ENCODE data around the gene KITLG.

The KITLG gene

GRCh38 chr12:88572781-88573549, 7.3 kb downstream of the KITLG start:
- Histone ChIP-seq H3K27ac (replicated peaks) (no peak overlapping the region), H3K4me3 (replicated peaks; ENCODE audit: insufficient read depth, low read length) (no peak overlapping the region), H3K27me3 (ENCODE audit: insufficient read depth, poor library complexity, severe bottlenecking) (no peaks in the 10 kb centered on the region)
- DNase-seq (ENCODE audit: low read depth in 1 of 2, low spot score in 1 of 2), result no peak
- TF ChIP-seq POLR2AphosphoS5 (IDR thresholded peaks at IDR 0.05; ENCODE audit: low read depth), result no peak
- no peak for TF ChIP-seq CTCF (IDR thresholded peaks at IDR 0.05; ENCODE audit: insufficient read depth, low read length)
- TF ChIP-seq REST (IDR thresholded peaks at IDR 0.05; ENCODE audit: insufficient replicate concordance, low read depth), result no peak
- no peak for TF ChIP-seq SPI1 (IDR thresholded peaks at IDR 0.05; ENCODE audit: borderline replicate concordance, low read depth)
- no peak for TF ChIP-seq GABPA (IDR thresholded peaks at IDR 0.05; ENCODE audit: low read depth)

GRCh38 chr12:88571543-88571942, 8.7 kb downstream of the KITLG start:
- TF ChIP-seq POLR2AphosphoS5 (IDR thresholded peaks at IDR 0.05; ENCODE audit: low read depth) (no peak), GABPA (IDR thresholded peaks at IDR 0.05; ENCODE audit: low read depth) (no peak), REST (IDR thresholded peaks at IDR 0.05; ENCODE audit: insufficient replicate concordance, low read depth) (no peak), SPI1 (IDR thresholded peaks at IDR 0.05; ENCODE audit: borderline replicate concordance, low read depth) (no peak), CTCF (IDR thresholded peaks at IDR 0.05; ENCODE audit: insufficient read depth, low read length) (no peak)

GRCh38 chr12:88570103-88570502, 10.2 kb downstream of the KITLG start:
- DNase-seq (ENCODE audit: low read depth in 1 of 2, low spot score in 1 of 2), result no peak
- no peak for TF ChIP-seq GABPA (IDR thresholded peaks at IDR 0.05; ENCODE audit: low read depth)
- TF ChIP-seq REST (IDR thresholded peaks at IDR 0.05; ENCODE audit: insufficient replicate concordance, low read depth), result no peak
- no peak for TF ChIP-seq SPI1 (IDR thresholded peaks at IDR 0.05; ENCODE audit: borderline replicate concordance, low read depth)
- no peak for TF ChIP-seq POLR2AphosphoS5 (IDR thresholded peaks at IDR 0.05; ENCODE audit: low read depth)
- H3K4me3 ChIP-seq (replicated peaks; ENCODE audit: insufficient read depth, low read length), result no peak overlapping the region
- H3K27ac ChIP-seq (replicated peaks), result no peak overlapping the region
- no peaks in the 10 kb centered on the region for H3K27me3 ChIP-seq (ENCODE audit: insufficient read depth, poor library complexity, severe bottlenecking)

More at GRCh38 chr12:88571543-88571942, 8.7 kb downstream of the KITLG start:
- H3K27ac ChIP-seq (replicated peaks), result no peak overlapping the region
- no peaks in the 10 kb centered on the region for H3K27me3 ChIP-seq (ENCODE audit: insufficient read depth, poor library complexity, severe bottlenecking)
- no peak for DNase-seq (ENCODE audit: low read depth in 1 of 2, low spot score in 1 of 2)
- no peak overlapping the region for H3K4me3 ChIP-seq (replicated peaks; ENCODE audit: insufficient read depth, low read length)
